HG03571 (cell line): ENCODE measurements around the gene PLOD2.

Experiments used
- ATAC-seq: cut with Tn5 transposase; IDR thresholded peaks from one replicate; pipeline ENCODE4 v1.9.1; 2021; ENCODE audit not compliant: unreplicated experiment

Gene PLOD2

GRCh38 chr3:146166826-146167225, 5.8 kb upstream of the PLOD2 start:
- ATAC-seq: no peak

DNA sequence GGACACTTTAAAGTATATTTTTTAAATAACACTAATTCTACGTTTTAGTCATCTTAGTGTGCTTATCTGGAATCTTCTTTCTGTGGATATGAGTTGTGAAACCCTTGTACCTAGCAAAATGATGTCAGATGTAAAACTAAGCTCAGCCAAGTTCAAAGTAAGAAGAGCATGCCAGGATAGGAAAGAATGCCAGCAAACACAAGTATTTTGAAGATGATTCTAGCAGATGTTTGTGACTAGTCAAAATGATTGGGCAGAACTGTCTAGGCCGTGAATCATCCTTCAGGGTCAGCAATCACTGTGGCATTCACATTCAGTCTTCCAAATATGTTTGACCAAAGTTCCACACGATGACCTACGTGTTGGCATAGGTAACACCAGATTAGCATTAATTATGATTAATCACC, 5.4 kb upstream of the PLOD2 start:
- ATAC-seq: no peak

DNA sequence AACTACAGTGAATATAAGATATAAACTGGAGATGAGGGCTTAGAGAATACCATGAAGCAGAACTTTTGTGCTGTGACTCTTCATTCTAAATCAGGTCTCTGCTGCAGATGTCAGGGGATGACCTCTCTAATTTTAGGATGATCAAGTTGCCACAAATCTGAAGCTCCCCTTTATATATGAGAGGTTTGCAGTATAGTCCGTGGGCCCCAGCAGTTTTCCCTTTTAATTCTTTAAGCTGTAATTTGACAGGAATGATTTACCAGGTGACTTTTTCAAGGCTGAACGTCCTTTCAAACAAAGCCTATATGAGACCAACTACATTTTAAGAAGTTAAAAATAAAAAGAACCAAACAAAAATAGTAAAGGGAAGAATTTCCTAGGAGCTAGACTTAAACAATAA, 4.9 kb upstream of the PLOD2 start:
- ATAC-seq: no peak

DNA sequence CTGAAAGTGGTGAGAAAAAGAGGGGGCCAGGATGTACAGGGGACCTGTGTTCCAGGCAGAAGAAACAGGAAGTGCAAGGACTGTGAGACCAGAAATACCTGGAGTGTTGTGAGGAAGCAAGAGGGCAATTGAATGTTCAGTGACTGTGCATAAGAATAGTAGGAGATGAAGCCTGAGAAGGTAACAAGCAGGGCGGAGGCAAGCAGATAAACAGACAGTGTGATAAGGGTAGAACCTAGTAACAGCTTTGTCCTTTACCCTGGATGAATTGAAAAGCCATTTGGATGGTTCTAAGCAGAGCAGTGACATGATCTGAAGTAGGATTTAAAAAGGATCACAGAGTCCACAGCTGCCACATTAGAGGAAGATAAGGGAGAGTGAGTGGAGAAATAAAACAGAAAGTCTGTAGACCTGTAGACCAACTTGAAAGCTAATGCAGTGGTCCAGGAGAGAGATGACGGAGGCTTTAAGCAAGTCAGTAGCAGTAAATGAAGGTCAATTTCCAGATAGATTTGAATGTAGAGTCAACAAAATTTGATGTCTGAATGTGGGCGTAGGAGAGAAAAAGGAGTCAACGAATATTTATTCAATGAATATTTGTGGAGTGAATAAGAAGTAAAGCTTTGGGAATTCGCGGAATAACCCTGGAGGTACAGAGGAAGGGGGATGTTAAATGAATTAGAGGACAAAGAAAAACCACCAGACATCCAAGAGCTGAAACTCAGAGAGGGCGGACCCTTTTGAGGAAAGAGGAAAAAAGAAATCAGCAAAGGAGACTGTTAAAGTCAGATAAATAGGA, 4.2 kb upstream of the PLOD2 start:
- no peak for ATAC-seq

DNA sequence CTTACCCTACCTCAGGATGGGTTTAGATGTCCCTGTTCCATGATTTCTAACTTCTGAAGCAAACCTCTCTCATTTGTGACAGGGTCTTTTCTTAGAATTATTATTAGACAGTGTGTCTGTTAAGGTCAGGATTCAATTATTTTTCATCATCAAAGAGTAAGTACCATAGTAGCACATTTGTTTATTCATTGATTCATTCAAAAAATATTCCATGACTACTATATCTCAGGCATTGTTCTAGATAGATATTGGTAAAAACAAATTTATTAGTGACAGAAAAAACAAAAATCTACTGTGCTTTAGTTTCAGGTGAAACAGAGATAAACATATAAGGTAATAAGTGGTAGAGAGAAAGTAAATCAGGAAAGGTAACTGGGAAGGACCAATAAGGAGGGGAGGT, 3.5 kb upstream of the PLOD2 start:
- no peak for ATAC-seq

GRCh38 chr3:146164071-146164470, 3.1 kb upstream of the PLOD2 start:
- no peak for ATAC-seq

DNA sequence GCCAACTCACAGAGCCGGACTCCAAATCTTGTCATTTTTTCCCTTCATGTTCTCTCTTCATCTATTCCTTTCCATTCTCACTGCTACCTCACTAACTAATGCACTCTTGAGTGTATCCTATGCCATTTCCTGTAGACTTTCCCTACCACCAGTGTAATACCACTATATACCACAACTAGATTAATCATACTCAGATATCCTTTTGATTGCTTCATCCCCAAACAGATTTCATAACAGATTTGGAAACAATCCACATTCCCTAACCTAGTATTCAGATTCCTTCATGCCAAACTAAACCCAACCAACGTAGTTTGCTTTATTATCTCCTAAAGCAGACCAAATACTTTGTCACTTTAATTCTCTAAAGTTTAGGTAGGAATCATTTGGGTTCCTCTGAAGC, 2.6 kb upstream of the PLOD2 start:
- ATAC-seq: no peak

DNA sequence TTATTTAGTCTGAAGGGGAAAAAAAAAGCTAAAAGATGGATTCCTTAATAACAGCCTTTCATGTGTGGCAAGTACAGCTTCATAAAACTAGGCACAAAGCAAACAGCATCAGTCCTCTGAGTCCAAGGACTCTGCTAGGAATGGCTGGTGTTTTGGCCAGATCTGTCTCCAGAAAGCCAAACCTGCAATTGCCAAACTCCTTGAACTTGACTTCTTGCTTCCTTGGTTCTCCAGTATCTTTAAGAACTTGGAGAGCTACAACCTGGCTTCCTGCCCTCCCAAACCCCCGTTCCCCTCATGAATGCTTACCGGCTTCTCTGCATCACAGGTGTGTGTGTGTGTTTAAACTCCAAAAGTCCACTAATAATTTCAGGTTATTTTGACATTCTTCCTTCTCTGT, 1.6 kb upstream of the PLOD2 start:
- no peak for ATAC-seq

DNA sequence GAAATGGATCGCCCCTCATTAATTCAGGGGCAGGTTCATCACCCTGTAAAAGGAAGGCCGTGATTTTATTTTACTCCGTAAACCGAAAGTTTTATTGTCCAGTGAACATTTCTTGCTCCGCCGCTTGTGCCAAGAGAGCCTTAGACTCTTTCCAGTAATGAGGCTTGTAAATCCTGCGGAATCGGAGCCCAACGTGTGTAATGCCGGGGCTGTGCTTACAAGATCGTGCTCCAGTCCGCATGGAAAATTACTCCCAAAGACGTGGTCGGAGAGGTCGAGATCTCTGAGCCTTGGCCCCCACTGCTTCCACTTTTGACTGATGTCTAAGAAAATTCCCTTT, 649 bp upstream of the PLOD2 start:
- ATAC-seq: no peak

GRCh38 chr3:146160321-146160963, 542 bp downstream of the PLOD2 start:
- no peak for ATAC-seq

DNA sequence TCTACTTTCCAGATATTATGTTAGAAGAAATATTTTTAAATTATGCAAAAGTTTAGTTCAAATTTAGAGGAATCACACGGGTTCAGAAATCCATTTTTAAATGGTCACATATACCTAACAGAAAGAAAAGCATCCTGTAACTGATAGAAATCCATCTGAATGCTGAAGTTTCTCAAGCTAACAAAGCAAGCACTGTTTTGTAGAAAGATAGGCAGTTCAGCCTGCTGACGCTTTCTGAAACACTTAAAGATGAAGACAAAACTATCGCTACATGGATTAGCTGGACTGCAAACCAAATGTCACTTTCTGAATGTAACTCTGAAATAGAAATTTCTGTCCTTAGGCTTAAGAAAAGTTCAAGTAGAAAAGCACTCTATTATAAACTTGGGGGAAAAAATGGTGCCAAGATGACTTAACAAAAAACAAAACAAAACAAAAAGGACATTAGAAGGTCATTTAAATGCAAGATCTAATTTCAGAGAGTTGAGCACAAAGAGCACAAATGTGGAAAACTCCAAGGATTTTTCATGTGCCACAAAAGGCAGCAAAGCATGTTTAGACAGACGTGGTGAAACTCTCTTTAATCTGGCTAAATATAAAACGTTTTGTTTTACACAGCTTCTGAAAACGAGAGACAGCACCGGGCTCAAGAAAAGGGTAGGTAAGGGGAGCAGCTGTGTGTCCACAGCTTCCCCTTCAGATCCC, 1.2 kb downstream of the PLOD2 start:
- no peak for ATAC-seq

DNA sequence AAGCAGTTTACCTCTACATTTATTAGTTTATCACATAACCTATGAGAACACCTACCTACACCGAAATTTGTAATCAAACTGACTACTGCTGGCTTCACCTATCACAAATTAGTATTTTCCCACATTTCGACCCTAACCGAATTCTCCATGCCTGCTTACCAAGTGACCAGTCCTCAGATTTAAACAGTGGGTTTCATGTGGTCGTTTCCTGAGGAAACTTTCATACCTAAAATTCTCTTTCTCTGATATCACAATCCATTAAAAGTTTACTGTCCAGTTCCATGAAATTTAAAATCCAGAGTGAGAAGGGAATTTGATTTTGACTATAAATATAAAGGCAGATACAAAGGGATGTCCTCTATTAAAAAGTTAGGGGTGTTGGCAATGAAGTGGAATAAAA, 1.9 kb downstream of the PLOD2 start:
- ATAC-seq: no peak

DNA sequence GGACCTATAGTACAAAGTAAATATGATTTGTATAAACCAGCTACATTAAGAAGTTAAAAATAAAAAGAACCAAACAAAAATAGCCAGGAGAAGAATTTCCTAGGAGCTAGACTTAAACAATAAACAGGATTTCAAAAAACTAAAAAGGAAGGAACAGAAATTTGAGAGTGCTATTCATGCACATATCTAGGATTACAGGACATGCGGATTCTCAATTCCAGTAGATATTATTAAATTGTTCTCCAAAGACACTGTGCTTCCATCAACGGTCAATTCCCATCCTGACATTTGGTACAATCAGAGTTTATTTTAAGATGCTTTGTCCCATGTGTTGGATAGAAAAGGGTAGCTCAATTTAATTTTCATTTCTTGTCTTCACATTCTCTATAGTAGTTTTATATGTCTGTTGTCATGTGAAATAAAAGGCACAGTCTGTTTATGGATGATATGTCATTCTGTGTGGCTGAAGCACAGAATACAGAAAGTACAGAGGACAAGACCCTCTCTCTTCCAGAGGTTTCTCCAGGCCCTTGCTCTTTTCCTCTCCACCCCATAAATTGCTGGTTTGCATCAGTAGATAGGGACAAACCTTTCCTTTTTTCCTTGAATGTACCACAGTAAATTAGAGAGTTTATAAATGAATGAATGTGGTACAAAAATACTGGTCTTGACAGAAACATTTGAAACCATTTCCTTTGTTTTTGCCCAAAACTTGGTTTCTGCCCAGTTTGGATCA, 3.5 kb downstream of the PLOD2 start:
- ATAC-seq: no peak

DNA sequence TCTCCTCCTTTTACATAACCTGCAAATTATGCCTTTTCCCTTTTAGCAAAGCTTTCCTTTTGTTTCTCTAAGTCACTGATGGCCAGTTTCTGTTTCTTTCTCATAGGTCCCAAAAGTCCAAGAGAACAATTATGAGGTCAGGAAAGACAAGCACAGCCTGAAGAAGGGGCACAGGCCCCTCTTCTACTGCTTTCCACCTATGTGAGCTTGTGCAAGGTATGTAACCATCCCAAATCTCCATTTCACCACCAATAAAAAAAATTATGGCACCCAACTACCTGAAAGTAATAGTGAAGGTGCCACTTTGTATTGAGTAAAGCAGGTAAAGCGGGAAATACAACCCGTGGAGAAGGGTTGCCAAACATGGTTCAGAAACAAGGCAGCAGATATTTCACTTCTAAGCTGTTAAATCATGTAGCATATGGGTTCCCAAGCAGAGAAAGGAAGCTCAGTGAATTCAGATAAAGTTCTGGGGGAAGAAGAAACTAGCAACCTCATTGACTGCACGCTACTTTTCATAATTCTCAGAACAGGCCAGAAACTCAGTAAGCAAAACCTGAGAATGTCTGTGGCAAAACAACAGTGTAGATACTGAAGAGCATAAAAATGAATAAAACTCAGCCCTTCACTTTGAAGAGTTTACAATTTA, 4.2 kb downstream of the PLOD2 start:
- no peak for ATAC-seq

DNA sequence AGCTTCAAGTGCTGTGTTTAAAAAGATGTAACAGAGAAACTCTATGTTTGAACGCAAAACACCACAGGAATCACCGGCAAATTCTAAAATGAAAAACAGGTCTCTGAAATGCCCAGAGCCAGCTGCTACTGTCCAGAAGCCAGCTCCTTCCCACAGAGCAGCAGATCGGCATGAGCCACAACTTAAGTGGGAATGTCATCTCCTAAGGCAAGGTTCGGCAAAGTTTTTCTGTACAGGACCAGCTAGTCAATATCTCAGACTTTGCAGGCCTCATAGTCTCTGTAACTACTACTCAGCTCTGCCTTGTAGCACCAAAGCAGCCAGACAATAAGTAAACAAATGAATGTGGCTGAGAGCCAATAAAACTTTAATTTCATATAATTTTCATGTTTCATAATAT, 4.9 kb downstream of the PLOD2 start:
- ATAC-seq: no peak

- no peak for ATAC-seq
These were observed 6.0 kb downstream of the PLOD2 start for GRCh38 chr3:146154995-146155394.

GRCh38 chr3:146154316-146154715, 6.7 kb downstream of the PLOD2 start:
- ATAC-seq: no peak

- no peak for ATAC-seq
These were observed 7.6 kb downstream of the PLOD2 start for GRCh38 chr3:146153429-146153828.

DNA sequence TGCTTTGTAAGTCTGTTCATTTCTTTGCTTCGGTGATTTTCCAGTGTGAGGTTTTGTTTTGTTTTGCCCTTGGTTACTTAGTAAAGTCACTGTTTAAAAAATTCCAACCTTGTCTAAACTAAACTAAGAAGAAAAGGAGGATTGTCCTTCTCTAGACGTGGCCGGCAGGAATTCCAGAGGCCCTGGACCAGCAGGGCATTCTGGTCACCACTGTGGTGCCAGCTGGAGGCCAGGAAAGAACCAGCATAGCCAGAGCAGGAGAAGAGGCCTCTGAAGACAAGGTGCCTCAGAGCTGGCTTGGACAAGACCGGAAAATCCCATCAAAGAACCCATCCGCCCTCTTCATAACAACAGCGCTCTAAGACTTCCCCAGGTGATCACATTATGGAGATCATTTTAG, 8.2 kb downstream of the PLOD2 start:
- ATAC-seq: no peak

DNA sequence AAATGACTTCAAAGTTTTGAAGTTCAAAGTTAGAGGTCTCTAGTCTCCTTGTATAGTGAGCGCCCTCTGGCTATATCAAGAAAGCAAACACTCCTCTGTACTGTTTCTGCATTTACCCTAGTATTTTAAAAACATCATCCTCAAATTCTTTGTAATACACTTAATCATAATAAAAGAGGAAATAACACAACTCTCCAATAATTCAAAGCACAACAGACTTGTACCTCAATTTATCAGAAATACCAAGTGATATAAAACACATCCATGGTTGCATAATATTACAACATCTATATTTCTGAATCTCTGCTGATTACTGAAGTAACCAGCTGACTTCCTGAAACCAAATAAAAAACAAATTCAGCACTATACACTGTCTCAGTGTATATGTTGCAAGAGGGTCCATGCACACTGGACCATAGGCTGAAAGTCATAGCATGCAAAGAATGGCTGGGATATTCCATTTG, 12.5 kb downstream of the PLOD2 start:
- no peak for ATAC-seq

DNA sequence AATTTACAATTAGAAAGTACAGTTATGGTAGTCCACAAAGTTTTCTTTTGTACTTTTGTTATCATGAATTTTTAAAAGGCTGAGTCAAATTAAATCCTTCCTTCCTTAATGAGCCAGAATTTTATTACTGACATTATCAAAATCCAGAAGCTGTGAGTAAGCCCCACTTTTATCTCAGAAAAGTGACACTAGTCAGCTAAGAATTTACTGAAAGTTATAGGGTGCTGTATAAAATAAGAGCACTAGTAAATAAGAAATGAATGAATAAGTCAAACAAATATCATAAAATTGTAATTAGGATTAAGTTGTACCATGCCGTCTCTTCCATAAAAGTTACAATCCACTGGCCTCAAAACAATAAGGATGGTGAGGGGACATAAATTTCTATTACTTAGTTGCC, 15.3 kb downstream of the PLOD2 start:
- ATAC-seq: no peak
